ENCODE results near the gene MAP2K6. TPM values are rescaled to one million over a fixed set of nuclear protein-coding genes. Genes with fewer than 3 reads are reported as not detected.
A peak's percentile ranks its signal among the peaks of the same experiment; 100 is the strongest.

Gene MAP2K6
- polyA plus RNA-seq, 1 of the 3 experiments (the other 2 are of a cell fraction): 6.7 TPM

- DNase-seq: no peak
- no peak overlapping the region for H3K27ac ChIP-seq (ENCODE audit: low read depth in 2 of 2, low read length in 1 of 2)
- CTCF ChIA-PET: interaction anchor here (0.7 to 10.9 kb wide), 4 partner anchors 10 to 259 kb away, joined by 3 to 91 read pairs (median 5); no protein-coding TSS in a partner anchor
- H3K36me3 ChIP-seq (replicated peaks in 1 of 2; ENCODE audit: control insufficient read depth in 1 of 2, insufficient read depth in 2 of 2, low read length in 1 of 2): peaks cover 0 to 3% of the 10 kb centered on the region in 2 experiments
- H3F3A ChIP-seq (replicated peaks; ENCODE audit: insufficient read depth): no peaks in the 10 kb centered on the region
- WGBS (ENCODE audit: low lambda C conversion rate): 100% methylated on average over 1 of the region's 1 CpG
- H2AFZ ChIP-seq (ENCODE audit: low read depth): no peak overlapping the region
- no peaks in the 10 kb centered on the region for H3K9me3 ChIP-seq
- H3K79me2 ChIP-seq (ENCODE audit: insufficient read depth): no peaks in the 10 kb centered on the region
- H3K4me1 ChIP-seq (ENCODE audit: control insufficient read depth in 1 of 2, insufficient read depth in 2 of 2, low read depth in 1 of 2, low read length in 1 of 2): peaks cover 3 to 5% of the 10 kb centered on the region in 2 experiments; a peak in 2 of 4 replicates
- H3K9me2 ChIP-seq: no peaks in the 10 kb centered on the region
- H3K27me3 ChIP-seq (ENCODE audit: insufficient read depth): no peaks in the 10 kb centered on the region
- no peak for TF ChIP-seq RXRA (IDR thresholded peaks at IDR 0.05; ENCODE audit: borderline replicate concordance, low read depth)
- TF ChIP-seq CTCF (IDR thresholded peaks at IDR 0.05): peak; percentile 52
- no peak overlapping the region for H3K4me3 ChIP-seq (ENCODE audit: low read depth in 2 of 2, low read length in 1 of 2)
- H3K4me2 ChIP-seq: no peak overlapping the region
- H4K20me1 ChIP-seq (ENCODE audit: insufficient read depth): no peaks in the 10 kb centered on the region
- POLR2A ChIA-PET: no interaction called here
- H3K9ac ChIP-seq: no peak overlapping the region
Observed at GRCh38 chr17:69506489-69506888, 92.0 kb downstream of the MAP2K6 start.

- Histone ChIP-seq H3K9me3 (no peaks in the 10 kb centered on the region), H4K20me1 (ENCODE audit: insufficient read depth) (no peaks in the 10 kb centered on the region), H3K27ac (ENCODE audit: low read depth in 2 of 2, low read length in 1 of 2) (no peak overlapping the region), H3K4me3 (ENCODE audit: low read depth in 2 of 2, low read length in 1 of 2) (no peak overlapping the region), H3K79me2 (ENCODE audit: insufficient read depth) (no peaks in the 10 kb centered on the region), H3K36me3 (replicated peaks in 1 of 2; ENCODE audit: control insufficient read depth in 1 of 2, insufficient read depth in 2 of 2, low read length in 1 of 2) (peaks cover 0 to 3% of the 10 kb centered on the region in 2 experiments), H2AFZ (ENCODE audit: low read depth) (no peak overlapping the region), H3K4me1 (ENCODE audit: control insufficient read depth in 1 of 2, insufficient read depth in 2 of 2, low read depth in 1 of 2, low read length in 1 of 2) (no peaks in the 10 kb centered on the region), H3K9ac (no peak overlapping the region), H3K27me3 (ENCODE audit: insufficient read depth) (no peaks in the 10 kb centered on the region), H3K9me2 (no peaks in the 10 kb centered on the region), H3F3A (replicated peaks; ENCODE audit: insufficient read depth) (no peaks in the 10 kb centered on the region), H3K4me2 (no peak overlapping the region)
- CTCF ChIA-PET: interaction anchor here (1.3 to 10.9 kb wide), 2 partner anchors 14 to 15 kb away, joined by 3 to 91 read pairs; no protein-coding TSS in a partner anchor
- POLR2A ChIA-PET: no interaction called here
- WGBS (ENCODE audit: low lambda C conversion rate): 94% methylated on average over 1 of the region's 1 CpG
- DNase-seq: no peak
- no peak for TF ChIP-seq CHD2 (IDR thresholded peaks at IDR 0.05; ENCODE audit: low read length, partially characterized antibody)
- no peak for TF ChIP-seq EZH2phosphoT487 (IDR thresholded peaks at IDR 0.05; ENCODE audit: borderline replicate concordance, low read depth)
- TF ChIP-seq PBX3 (IDR thresholded peaks at IDR 0.05): no peak
- no peak for TF ChIP-seq FOXJ3 (CRISPR knock-in tag; IDR thresholded peaks at IDR 0.05)
- no peak for TF ChIP-seq TCF12 (IDR thresholded peaks at IDR 0.05)
- no peak for TF ChIP-seq CTCF (IDR thresholded peaks at IDR 0.05)
- no peak for TF ChIP-seq SIN3A (IDR thresholded peaks at IDR 0.05; ENCODE audit: borderline replicate concordance, low read depth, low read length)
- no peak for TF ChIP-seq NRF1 (IDR thresholded peaks at IDR 0.05; ENCODE audit: low read depth, low read length)
- no peak for TF ChIP-seq MXI1 (IDR thresholded peaks at IDR 0.05; ENCODE audit: low read depth, low read length)
- no peak for TF ChIP-seq GABPA (IDR thresholded peaks at IDR 0.05; ENCODE audit: low read depth)
- no peak for TF ChIP-seq NFIC (IDR thresholded peaks at IDR 0.05; ENCODE audit: borderline replicate concordance)
- no peak for TF ChIP-seq RAD21 (IDR thresholded peaks at IDR 0.05; ENCODE audit: low read length)
- TF ChIP-seq USF1 (IDR thresholded peaks at IDR 0.05; ENCODE audit: borderline replicate concordance, low read depth): no peak
- no peak for TF ChIP-seq ELF1 (IDR thresholded peaks at IDR 0.05)
- no peak for TF ChIP-seq REST (IDR thresholded peaks at IDR 0.05; ENCODE audit: low read depth, low read length)
- no peak for TF ChIP-seq RFX5 (IDR thresholded peaks at IDR 0.05; ENCODE audit: low read length)
Observed at GRCh38 chr17:69508814-69509213, 94.3 kb downstream of the MAP2K6 start.
